Neural progenitor cell (in vitro differentiated cells): ENCODE results near the gene VAX1. TPM values are rescaled to one million over a fixed set of nuclear protein-coding genes. Genes with fewer than 3 reads are reported as not detected.

Experiments used
- DNase-seq: peaks from one replicate; pipeline ENCODE4 v3.0.0-alpha.2; 2016; ENCODE audit warnings: low spot score
- H2AFZ ChIP-seq: fragments of 200-600 bp; sonication (generic); replicated peaks from 2 replicates; pipeline ENCODE4 v1.6.1; 2016; ENCODE audit warnings: antibody characterized with exemption
- H3F3A ChIP-seq: fragments of 200-600 bp; sonication (generic); 2 replicates; pipeline ENCODE4 v1.6.1; 2016; ENCODE audit warnings: antibody characterized with exemption, low read depth
- H3K27ac ChIP-seq: fragments of 200-600 bp; sonication (generic); 2 replicates; pipeline ENCODE4 v1.5.1; 2016; ENCODE audit warnings: mild to moderate bottlenecking
- H3K27me3 ChIP-seq: fragments of 200-600 bp; sonication (generic); 2 replicates; pipeline ENCODE4 v1.6.1; 2016; ENCODE audit warnings: mild to moderate bottlenecking, moderate library complexity
- H3K36me3 ChIP-seq: fragments of 200-600 bp; sonication (generic); 2 replicates; pipeline ENCODE4 v1.5.1; 2016
- H3K4me1 ChIP-seq: fragments of 200-600 bp; sonication (generic); 2 replicates; pipeline ENCODE4 v1.6.1; 2016; ENCODE audit warnings: mixed run types
- H3K4me2 ChIP-seq: fragments of 200-600 bp; sonication (generic); 2 replicates; pipeline ENCODE4 v1.6.1; 2016
- H3K4me3 ChIP-seq: fragments of 200-600 bp; sonication (generic); 2 replicates; pipeline ENCODE4 v1.5.1; 2016
- H3K79me2 ChIP-seq: fragments of 200-600 bp; sonication (generic); 2 replicates; pipeline ENCODE4 v1.6.1; 2016; ENCODE audit warnings: low read depth
- H3K9ac ChIP-seq: fragments of 200-600 bp; sonication (generic); 2 replicates; pipeline ENCODE4 v1.6.1; 2016
- H3K9me3 ChIP-seq: fragments of 200-600 bp; sonication (generic); 2 replicates; pipeline ENCODE4 v1.5.1; 2016; ENCODE audit warnings: low read depth
- H4K20me1 ChIP-seq: fragments of 200-600 bp; sonication (generic); 2 replicates; pipeline ENCODE4 v1.6.1; 2016; ENCODE audit warnings: low read depth
- H3K27ac Mint-ChIP-seq: 3 replicates; pipeline ENCODE4 v1.8.0; 2021; ENCODE audit warnings: mixed read lengths
- H3K27me3 Mint-ChIP-seq: 2 replicates; pipeline ENCODE4 v1.8.0; 2022; ENCODE audit warnings: low read depth, mild to moderate bottlenecking, inconsistent platforms, moderate library complexity, mixed read lengths; ENCODE audit not compliant: insufficient read depth
- H3K36me3 Mint-ChIP-seq: 3 replicates; pipeline ENCODE4 v1.8.0; 2021; ENCODE audit warnings: mixed read lengths
- H3K4me1 Mint-ChIP-seq: 3 replicates; pipeline ENCODE4 v1.8.0; 2021; ENCODE audit warnings: mixed read lengths
- H3K4me3 Mint-ChIP-seq: 3 replicates; pipeline ENCODE4 v1.8.0; 2021; ENCODE audit warnings: mild to moderate bottlenecking, moderate library complexity, mixed read lengths
- H3K9me3 Mint-ChIP-seq: 3 replicates; pipeline ENCODE4 v1.8.0; 2020; ENCODE audit warnings: mixed read lengths
- CTCF ChIP-seq: fragments of 200-600 bp; sonication (generic); IDR thresholded peaks from 2 replicates; pipeline ENCODE4 v1.5.1; 2017; ENCODE audit warnings: antibody characterized with exemption, mild to moderate bottlenecking
- EZH2 ChIP-seq: fragments of 200-600 bp; sonication (generic); IDR thresholded peaks from 2 replicates; pipeline ENCODE4 v1.6.1; 2017; ENCODE audit warnings: antibody characterized with exemption, mild to moderate bottlenecking, moderate library complexity
- EZH2phosphoT487 ChIP-seq: fragments of 200-600 bp; sonication (generic); IDR thresholded peaks from 2 replicates; pipeline ENCODE4 v1.6.1; 2017; ENCODE audit warnings: antibody characterized with exemption
- total RNA-seq: library from RNA; depleted of rRNA; stranded (reverse); fragments of >200 nt; gene quantifications from 2 replicates; pipeline ENCODE4 v1.2.3, GENCODE V29; 2015; ENCODE audit warnings: low replicate concordance

VAX1 gene
- total RNA-seq, 1 donor from 2014 or later: not detected

DNA sequence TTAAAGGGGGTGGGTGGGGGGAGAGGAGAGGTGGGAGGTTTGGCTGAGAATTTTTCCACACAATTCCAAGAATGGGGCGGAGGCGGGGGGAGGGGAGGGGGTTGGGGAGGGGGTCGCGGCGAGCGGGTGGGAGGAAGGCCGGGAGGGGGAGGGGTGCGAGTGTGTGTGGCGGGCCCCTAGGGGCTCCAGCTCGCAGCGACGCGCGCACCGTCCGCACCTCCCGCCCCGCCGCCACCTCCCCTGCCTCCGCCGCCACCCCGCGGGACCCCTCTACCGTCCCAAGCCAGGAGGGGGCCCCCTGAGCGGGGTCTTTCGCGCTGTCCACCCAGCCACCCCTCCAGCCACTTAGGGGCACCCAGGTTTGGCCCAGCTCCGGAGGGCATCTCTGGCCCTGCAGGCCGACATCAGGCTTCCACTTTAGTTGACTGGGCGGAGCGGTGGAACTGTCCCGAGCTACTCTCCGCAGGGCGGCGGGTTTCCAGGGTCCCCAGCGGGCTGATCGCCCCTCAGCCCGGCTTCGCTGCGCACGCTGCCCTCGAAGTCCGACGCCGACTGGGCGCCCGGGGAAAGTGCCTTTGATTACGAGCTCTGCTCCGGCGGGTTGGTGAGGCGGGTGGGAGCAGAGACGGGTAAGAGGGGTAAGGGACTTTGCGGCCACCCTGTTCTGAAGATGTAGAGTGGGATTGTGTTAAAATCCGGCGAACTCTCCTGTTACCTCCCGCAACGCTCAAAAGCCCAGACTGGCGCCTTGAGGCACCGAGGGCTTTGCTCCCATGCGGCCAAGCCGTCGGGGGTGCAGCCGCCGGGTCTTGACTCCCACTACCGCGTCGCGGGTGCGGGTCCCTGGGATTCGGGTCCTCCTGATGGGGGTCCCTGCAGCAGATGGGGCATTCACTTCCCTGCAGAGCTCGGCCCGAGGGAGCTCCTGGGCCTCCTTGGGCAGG is 1.8 kb upstream of the VAX1 start:
- Histone ChIP-seq H3K4me3 (peak overlapping the region; percentile 34), H3K4me2 (peak overlapping the region; percentile 99)
- peaks cover 72% of the 10 kb centered on the region for H3K27me3 Mint-ChIP-seq

DNA sequence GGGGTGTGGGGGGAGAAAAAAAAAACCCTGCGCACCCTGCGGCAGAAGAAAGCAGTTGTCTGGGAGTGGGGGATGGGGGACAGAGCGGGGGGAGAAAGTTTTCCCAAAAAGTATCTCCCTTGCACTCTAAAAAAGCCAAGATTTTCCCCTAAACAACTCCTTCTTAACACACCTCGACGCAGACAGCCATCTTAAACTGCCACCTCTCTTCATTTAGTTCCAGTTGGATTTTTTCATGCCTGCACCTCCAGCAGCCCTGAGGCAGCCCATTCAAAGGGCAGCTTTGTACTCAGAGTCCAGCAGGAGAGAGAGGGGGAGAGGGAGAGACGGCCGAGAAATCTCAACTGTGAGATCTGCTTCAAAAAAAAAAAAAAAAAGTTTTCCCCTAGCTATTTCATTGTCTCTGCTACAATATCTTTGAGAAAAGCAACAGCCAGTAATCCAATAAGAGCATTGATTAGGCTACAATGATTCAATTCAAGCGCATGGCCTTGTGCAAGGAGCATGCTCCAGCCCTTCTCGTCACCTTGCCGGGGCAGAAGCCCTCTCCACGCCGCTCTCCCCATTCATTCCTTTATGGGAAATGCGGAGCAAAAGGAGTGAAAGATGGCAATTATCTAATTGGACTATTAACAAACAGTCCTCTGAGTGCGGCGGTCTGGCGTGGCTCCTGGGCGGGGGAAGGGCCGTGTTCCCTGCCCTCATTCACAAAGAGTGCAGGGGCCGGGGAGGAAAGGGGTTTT is 939 bp upstream of the VAX1 start:
- Histone ChIP-seq H3K9ac (no peak overlapping the region), H2AFZ (no peak overlapping the region), H3F3A (peaks cover 47% of the 10 kb centered on the region), H3K79me2 (no peaks in the 10 kb centered on the region), H3K9me3 (no peaks in the 10 kb centered on the region), H3K27ac (no peak overlapping the region), H3K4me3 (peak overlapping the region; percentile 60), H3K4me2 (peak overlapping the region; percentile 99), H4K20me1 (peaks cover 55% of the 10 kb centered on the region), H3K4me1 (peaks cover 33% of the 10 kb centered on the region), H3K27me3 (peaks cover 100% of the 10 kb centered on the region), H3K36me3 (no peaks in the 10 kb centered on the region)
- peak; percentile 74 for DNase-seq
- peak overlapping the region; percentile 10 for H3K27ac Mint-ChIP-seq
- no peak for TF ChIP-seq EZH2
- no peak for TF ChIP-seq EZH2phosphoT487
- TF ChIP-seq CTCF: no peak
- H3K9me3 Mint-ChIP-seq: peaks cover 5% of the 10 kb centered on the region
- peak overlapping the region; percentile 92 for H3K4me3 Mint-ChIP-seq
- H3K27me3 Mint-ChIP-seq: peaks cover 72% of the 10 kb centered on the region
- H3K36me3 Mint-ChIP-seq: peaks cover 2% of the 10 kb centered on the region
- peaks cover 45% of the 10 kb centered on the region for H3K4me1 Mint-ChIP-seq

More for the DNA sequence above, 1.8 kb upstream of the VAX1 start:
- peak; percentile 93 for TF ChIP-seq EZH2
- TF ChIP-seq EZH2phosphoT487: peak; percentile 98
- no peak for TF ChIP-seq CTCF
- H3K27ac Mint-ChIP-seq: no peak overlapping the region
- H3K4me1 ChIP-seq: peaks cover 28% of the 10 kb centered on the region
- H3K9me3 Mint-ChIP-seq: peaks cover 8% of the 10 kb centered on the region
- peaks cover 43% of the 10 kb centered on the region for H3K4me1 Mint-ChIP-seq
- H3K27me3 ChIP-seq: peaks cover 100% of the 10 kb centered on the region
- peak; percentile 59 for DNase-seq
- no peak overlapping the region for H3K27ac ChIP-seq
- H3K4me3 Mint-ChIP-seq: peak overlapping the region; percentile 92
- no peaks in the 10 kb centered on the region for H3K79me2 ChIP-seq
- no peaks in the 10 kb centered on the region for H3K36me3 ChIP-seq
- H3F3A ChIP-seq: peaks cover 46% of the 10 kb centered on the region
- H3K36me3 Mint-ChIP-seq: peaks cover 2% of the 10 kb centered on the region
- no peak overlapping the region for H3K9ac ChIP-seq
- peaks cover under 1% of the 10 kb centered on the region for H3K9me3 ChIP-seq
- peaks cover 53% of the 10 kb centered on the region for H4K20me1 ChIP-seq
- H2AFZ ChIP-seq: no peak overlapping the region

DNA sequence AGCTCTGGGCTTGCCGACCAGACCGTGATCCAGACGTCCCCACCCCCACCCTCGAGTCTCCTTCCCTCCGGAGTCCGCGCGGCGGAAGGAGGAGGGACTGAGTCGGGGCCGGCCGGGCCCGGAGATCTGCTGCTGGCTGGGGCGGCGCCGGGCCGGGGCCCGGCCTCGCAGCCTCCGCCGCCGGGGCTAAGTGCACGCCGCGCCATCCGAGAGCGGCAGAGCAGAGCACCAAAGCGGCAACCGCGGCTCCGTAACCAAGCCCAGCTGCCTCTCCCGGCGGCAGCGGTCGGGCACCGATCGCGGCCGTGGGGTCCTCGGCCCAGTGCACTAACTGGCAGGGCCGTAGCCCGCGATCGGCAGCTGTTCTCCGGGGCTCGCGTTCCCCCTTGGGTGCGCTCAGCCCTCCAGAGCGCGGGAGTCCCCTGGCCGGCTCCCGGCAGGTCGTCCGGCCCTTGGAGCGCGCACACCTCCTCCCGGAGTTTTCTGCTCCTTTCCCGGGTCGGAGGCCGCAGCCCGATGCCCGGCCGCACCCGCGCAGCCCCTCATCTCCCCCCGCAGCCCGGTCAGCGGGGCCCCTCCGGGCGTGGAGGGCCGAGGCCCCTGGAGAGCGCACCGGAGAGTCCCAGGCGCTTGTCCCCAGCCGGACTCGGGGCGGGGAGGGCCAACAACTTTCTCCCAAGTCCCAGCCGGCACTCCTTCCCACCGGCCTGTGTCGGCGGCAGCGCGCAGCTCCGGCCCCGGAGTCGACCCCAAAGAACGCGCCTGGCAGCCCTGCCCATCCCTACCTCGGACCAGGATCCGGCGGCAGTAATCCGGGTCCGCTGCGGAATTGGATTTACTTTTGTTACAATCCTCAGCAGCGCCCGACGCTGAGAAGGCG is 799 bp downstream of the VAX1 start:
- H2AFZ ChIP-seq: peak overlapping the region; percentile 87
- Mint-ChIP-seq H3K27ac (no peak overlapping the region), H3K36me3 (peaks cover 4% of the 10 kb centered on the region)

More for the DNA sequence above, 799 bp downstream of the VAX1 start:
- Histone ChIP-seq H3K27me3 (peaks cover 100% of the 10 kb centered on the region), H3K9me3 (no peaks in the 10 kb centered on the region), H4K20me1 (peaks cover 70% of the 10 kb centered on the region), H3K9ac (no peak overlapping the region), H3K79me2 (no peaks in the 10 kb centered on the region), H3K4me3 (peak overlapping the region; percentile 60), H3K27ac (no peak overlapping the region), H3F3A (peaks cover 58% of the 10 kb centered on the region), H3K4me2 (peak overlapping the region; percentile 99), H3K36me3 (no peaks in the 10 kb centered on the region), H3K4me1 (peaks cover 43% of the 10 kb centered on the region)
- peak; percentile 83 for DNase-seq
- TF ChIP-seq EZH2: peak; percentile 90
- TF ChIP-seq EZH2phosphoT487: peak; percentile 52
- no peak for TF ChIP-seq CTCF
- peak overlapping the region; percentile 92 for H3K4me3 Mint-ChIP-seq
- H3K9me3 Mint-ChIP-seq: peaks cover 5% of the 10 kb centered on the region
- H3K27me3 Mint-ChIP-seq: peaks cover 75% of the 10 kb centered on the region
- H3K4me1 Mint-ChIP-seq: peaks cover 49% of the 10 kb centered on the region
